HepG2 (cell line): Measurements from ENCODE around the gene TEAD3. TPM values are rescaled to one million over a fixed set of nuclear protein-coding genes. Genes with fewer than 3 reads are reported as not detected.

Experiments
- AGO2 ChIP-seq: fragments of 200-400 bp; formaldehyde crosslinking; optimal IDR thresholded peaks from 2 replicates; pipeline ENCODE3; 2017; ENCODE audit warnings: mild to moderate bottlenecking, low read depth, low read length, moderate library complexity
- ATF1 ChIP-seq: IDR thresholded peaks from 2 replicates; pipeline ENCODE4 v1.6.1; 2016; ENCODE audit warnings: mild to moderate bottlenecking, control low read depth
- CEBPB ChIP-seq: IDR thresholded peaks from 2 replicates; pipeline ENCODE4 v1.6.1; 2011; ENCODE audit warnings: low read depth, low read length, improper control_type of control experiment, borderline replicate concordance
- CEBPG ChIP-seq: IDR thresholded peaks from 2 replicates; pipeline ENCODE4 v1.6.1; 2016
- GATAD2A ChIP-seq: IDR thresholded peaks from 2 replicates; pipeline ENCODE4 v1.6.1; 2016
- HNRNPUL1 ChIP-seq: fragments of 200-400 bp; formaldehyde crosslinking; IDR thresholded peaks from 2 replicates; pipeline ENCODE4 v1.6.1; 2017; ENCODE audit warnings: low read depth, mild to moderate bottlenecking, low read length, moderate library complexity
- IKZF4 ChIP-seq: sonication (generic); formaldehyde crosslinking; IDR thresholded peaks from 2 replicates; pipeline ENCODE4 v1.5.1; 2020; ENCODE audit warnings: borderline replicate concordance, mild to moderate bottlenecking, low read depth, missing genetic modification reagents; ENCODE audit errors: not compliant biosample characterization
- JARID2 ChIP-seq: sonication (generic); formaldehyde crosslinking; IDR thresholded peaks from 2 replicates; pipeline ENCODE4 v1.8.1; 2023; ENCODE audit warnings: missing genetic modification reagents, inconsistent platforms; ENCODE audit not compliant: insufficient replicate concordance
- LCORL ChIP-seq, 2 experiments: fragments of 450-650 bp in 1 of 2; sonication (generic) in 1 of 2; formaldehyde crosslinking in 1 of 2; IDR thresholded peaks; 2 replicates each; pipeline versions ENCODE4 v1.5.0 to v1.6.1; 2017 to 2020; ENCODE audit warnings: antibody characterized with exemption in 1 of 2, missing genetic modification reagents in 1 of 2
- MAZ ChIP-seq, 2 experiments: sonication (generic) in 1 of 2; formaldehyde crosslinking in 1 of 2; IDR thresholded peaks; 2 replicates each; pipeline versions ENCODE4 v1.5.0 to v1.6.1; 2012 to 2020; ENCODE audit warnings: low read depth in 2 of 2, mild to moderate bottlenecking in 2 of 2, borderline replicate concordance in 1 of 2, improper control_type of control experiment in 1 of 2, low read length in 1 of 2, missing genetic modification reagents in 1 of 2, moderate library complexity in 1 of 2
- MTA1 ChIP-seq: sonication (generic); formaldehyde crosslinking; IDR thresholded peaks from 2 replicates; pipeline ENCODE4 v1.4.0; 2020; ENCODE audit warnings: missing genetic modification reagents, mild to moderate bottlenecking, borderline replicate concordance
- NONO ChIP-seq, 2 experiments: fragments of 450-650 bp in 1 of 2; sonication (generic) in 1 of 2; formaldehyde crosslinking in 1 of 2; IDR thresholded peaks in 1 of 2; conservative IDR thresholded peaks in 1 of 2; 2 replicates each; pipeline versions ENCODE4 v1.6.1 to v1.8.0; 2017 to 2022; ENCODE audit warnings: mild to moderate bottlenecking in 1 of 2, missing genetic modification reagents in 1 of 2, moderate library complexity in 1 of 2
- PAF1 ChIP-seq: IDR thresholded peaks from 2 replicates; pipeline ENCODE4 v1.6.1; 2016; ENCODE audit warnings: missing genetic modification reagents, missing compliant biosample characterization
- PPARG ChIP-seq: conservative IDR thresholded peaks from 2 replicates; pipeline ENCODE4 v1.6.1; 2016; ENCODE audit warnings: missing biosample characterization, missing genetic modification reagents
- SOX5 ChIP-seq: IDR thresholded peaks from 2 replicates; pipeline ENCODE4 v1.6.1; 2016; ENCODE audit warnings: borderline replicate concordance
- ZNF143 ChIP-seq: sonication (generic); formaldehyde crosslinking; IDR thresholded peaks from 2 replicates; pipeline ENCODE4 v1.4.0; 2020; ENCODE audit warnings: missing genetic modification reagents
- ZNF30 ChIP-seq: sonication (generic); formaldehyde crosslinking; IDR thresholded peaks from 2 replicates; pipeline ENCODE4 v1.5.0; 2020; ENCODE audit warnings: mild to moderate bottlenecking, missing genetic modification reagents
- ZNF605 ChIP-seq: sonication (generic); formaldehyde crosslinking; IDR thresholded peaks from 2 replicates; pipeline ENCODE4 v1.8.0; 2022; ENCODE audit warnings: mild to moderate bottlenecking, missing genetic modification reagents
- ZNF672 ChIP-seq: sonication (generic); formaldehyde crosslinking; IDR thresholded peaks from 2 replicates; pipeline ENCODE4 v1.8.1; 2022; ENCODE audit warnings: missing genetic modification reagents
- polyA plus RNA-seq, 8 experiments: library from polyadenylated mRNA; depleted of rRNA in 3 of 8; stranded (reverse) in 7 of 8; unstranded in 1 of 8; fragments of >200 nt; fragmentation: Illumina TruSeq in 4 of 8; extraction: Trizol in 4 of 8; gene quantifications; 2 replicates each; pipeline versions ENCODE4 v1.2.1 to v1.2.3, GENCODE V29; 2011 to 2016; ENCODE audit warnings: low read depth in 4 of 8, missing spikeins in 1 of 8, mixed read lengths in 1 of 8; ENCODE audit not compliant: insufficient read depth in 1 of 8
- total RNA-seq, 5 experiments: library from RNA; depleted of rRNA; stranded (reverse); fragments of >200 nt; fragmentation: Illumina TruSeq; extraction: Trizol; gene quantifications; 2 replicates each; pipeline ENCODE4 v1.2.3, GENCODE V29; 2016; ENCODE audit warnings: low read depth in 1 of 5
- TF ChIP-seq, protein P1 (sequence below): IDR thresholded peaks from 2 replicates; pipeline ENCODE4 v1.6.1; 2012; ENCODE audit warnings: inconsistent platforms
- TF ChIP-seq, protein P2 (sequence below): sonication (generic); formaldehyde crosslinking; IDR thresholded peaks from 2 replicates; pipeline ENCODE4 v1.4.0; 2020; ENCODE audit warnings: missing genetic modification reagents
- TF ChIP-seq, protein P3 (sequence below): sonication (generic); formaldehyde crosslinking; conservative IDR thresholded peaks from 2 replicates; pipeline ENCODE4 v1.8.1; 2023; ENCODE audit warnings: missing genetic modification reagents
- TF ChIP-seq, protein P4 (sequence below): sonication (generic); formaldehyde crosslinking; IDR thresholded peaks from 2 replicates; pipeline ENCODE4 v1.4.0; 2020; ENCODE audit warnings: missing genetic modification reagents, borderline replicate concordance

Gene TEAD3
- total and polyA plus RNA-seq, 2 of the 13 experiments (the other 11 are each of a cell fraction or from before 2014, with no cell fraction given), result 15.1 to 16.5 TPM

GRCh38 chr6:35477028-35477427 is 19.9 kb downstream of the TEAD3 start (continued):
- TF ChIP-seq, protein P1, sequence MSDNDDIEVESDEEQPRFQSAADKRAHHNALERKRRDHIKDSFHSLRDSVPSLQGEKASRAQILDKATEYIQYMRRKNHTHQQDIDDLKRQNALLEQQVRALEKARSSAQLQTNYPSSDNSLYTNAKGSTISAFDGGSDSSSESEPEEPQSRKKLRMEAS, result peak; percentile 39; the same call in 1 of the 2 replicates
- TF ChIP-seq, protein P2, sequence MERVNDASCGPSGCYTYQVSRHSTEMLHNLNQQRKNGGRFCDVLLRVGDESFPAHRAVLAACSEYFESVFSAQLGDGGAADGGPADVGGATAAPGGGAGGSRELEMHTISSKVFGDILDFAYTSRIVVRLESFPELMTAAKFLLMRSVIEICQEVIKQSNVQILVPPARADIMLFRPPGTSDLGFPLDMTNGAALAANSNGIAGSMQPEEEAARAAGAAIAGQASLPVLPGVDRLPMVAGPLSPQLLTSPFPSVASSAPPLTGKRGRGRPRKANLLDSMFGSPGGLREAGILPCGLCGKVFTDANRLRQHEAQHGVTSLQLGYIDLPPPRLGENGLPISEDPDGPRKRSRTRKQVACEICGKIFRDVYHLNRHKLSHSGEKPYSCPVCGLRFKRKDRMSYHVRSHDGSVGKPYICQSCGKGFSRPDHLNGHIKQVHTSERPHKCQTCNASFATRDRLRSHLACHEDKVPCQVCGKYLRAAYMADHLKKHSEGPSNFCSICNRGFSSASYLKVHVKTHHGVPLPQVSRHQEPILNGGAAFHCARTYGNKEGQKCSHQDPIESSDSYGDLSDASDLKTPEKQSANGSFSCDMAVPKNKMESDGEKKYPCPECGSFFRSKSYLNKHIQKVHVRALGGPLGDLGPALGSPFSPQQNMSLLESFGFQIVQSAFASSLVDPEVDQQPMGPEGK (CRISPR knock-in tag), result peak; percentile 76
- TF ChIP-seq CEBPB (peak; percentile 93), LCORL (IDR thresholded peaks at IDR 0.05) (no peak), LCORL (CRISPR knock-in tag; IDR thresholded peaks at IDR 0.05) (0 out of 2 replicates have a peak, but pooled peaks have one; percentile 15), GATAD2A (CRISPR knock-in tag) (peak; percentile 41; the same call in 1 of the 2 replicates), PPARG (CRISPR knock-in tag) (no peak), PAF1 (0 out of 2 replicates have a peak, but pooled peaks have one; percentile 62), ZNF30 (CRISPR knock-in tag) (no peak), ZNF672 (CRISPR knock-in tag) (peak; percentile 22; the same call in 1 of the 2 replicates), MAZ (IDR thresholded peaks at IDR 0.05; ENCODE audit: borderline replicate concordance, low read depth, low read length) (no peak), MAZ (CRISPR knock-in tag; IDR thresholded peaks at IDR 0.05; ENCODE audit: low read depth) (no peak), CEBPG (CRISPR knock-in tag) (peak; percentile 78), NONO (IDR thresholded peaks at IDR 0.05) (no peak), NONO (CRISPR knock-in tag; conservative IDR thresholded peaks at IDR 0.05) (0 out of 2 replicates have a peak, but pooled peaks have one; percentile 48), JARID2 (CRISPR knock-in tag) (no peak), AGO2 (peak; percentile 48), MTA1 (CRISPR knock-in tag) (0 out of 2 replicates have a peak, but pooled peaks have one; percentile 54), ZNF143 (CRISPR knock-in tag) (no peak), ATF1 (CRISPR knock-in tag) (no peak), SOX5 (CRISPR knock-in tag) (no peak), IKZF4 (CRISPR knock-in tag) (no peak), ZNF605 (CRISPR knock-in tag) (peak; percentile 66; the same call in 1 of the 2 replicates), HNRNPUL1 (no peak)
- TF ChIP-seq, protein P3, sequence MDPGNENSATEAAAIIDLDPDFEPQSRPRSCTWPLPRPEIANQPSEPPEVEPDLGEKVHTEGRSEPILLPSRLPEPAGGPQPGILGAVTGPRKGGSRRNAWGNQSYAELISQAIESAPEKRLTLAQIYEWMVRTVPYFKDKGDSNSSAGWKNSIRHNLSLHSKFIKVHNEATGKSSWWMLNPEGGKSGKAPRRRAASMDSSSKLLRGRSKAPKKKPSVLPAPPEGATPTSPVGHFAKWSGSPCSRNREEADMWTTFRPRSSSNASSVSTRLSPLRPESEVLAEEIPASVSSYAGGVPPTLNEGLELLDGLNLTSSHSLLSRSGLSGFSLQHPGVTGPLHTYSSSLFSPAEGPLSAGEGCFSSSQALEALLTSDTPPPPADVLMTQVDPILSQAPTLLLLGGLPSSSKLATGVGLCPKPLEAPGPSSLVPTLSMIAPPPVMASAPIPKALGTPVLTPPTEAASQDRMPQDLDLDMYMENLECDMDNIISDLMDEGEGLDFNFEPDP (CRISPR knock-in tag), result 0 out of 2 replicates have a peak, but pooled peaks have one; percentile 66
- TF ChIP-seq, protein P4, sequence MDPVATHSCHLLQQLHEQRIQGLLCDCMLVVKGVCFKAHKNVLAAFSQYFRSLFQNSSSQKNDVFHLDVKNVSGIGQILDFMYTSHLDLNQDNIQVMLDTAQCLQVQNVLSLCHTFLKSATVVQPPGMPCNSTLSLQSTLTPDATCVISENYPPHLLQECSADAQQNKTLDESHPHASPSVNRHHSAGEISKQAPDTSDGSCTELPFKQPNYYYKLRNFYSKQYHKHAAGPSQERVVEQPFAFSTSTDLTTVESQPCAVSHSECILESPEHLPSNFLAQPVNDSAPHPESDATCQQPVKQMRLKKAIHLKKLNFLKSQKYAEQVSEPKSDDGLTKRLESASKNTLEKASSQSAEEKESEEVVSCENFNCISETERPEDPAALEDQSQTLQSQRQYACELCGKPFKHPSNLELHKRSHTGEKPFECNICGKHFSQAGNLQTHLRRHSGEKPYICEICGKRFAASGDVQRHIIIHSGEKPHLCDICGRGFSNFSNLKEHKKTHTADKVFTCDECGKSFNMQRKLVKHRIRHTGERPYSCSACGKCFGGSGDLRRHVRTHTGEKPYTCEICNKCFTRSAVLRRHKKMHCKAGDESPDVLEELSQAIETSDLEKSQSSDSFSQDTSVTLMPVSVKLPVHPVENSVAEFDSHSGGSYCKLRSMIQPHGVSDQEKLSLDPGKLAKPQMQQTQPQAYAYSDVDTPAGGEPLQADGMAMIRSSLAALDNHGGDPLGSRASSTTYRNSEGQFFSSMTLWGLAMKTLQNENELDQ (CRISPR knock-in tag), result no peak
